GM19193 (cell line): Measurements from ENCODE around the gene NGB.

Source experiments
- POLR2A ChIP-seq: IDR thresholded peaks from 4 replicates; pipeline ENCODE4 v1.6.1; 2011; ENCODE audit not compliant: insufficient read depth, insufficient read length; ENCODE audit errors: extremely low read depth

Gene NGB

GRCh38 chr14:77250927-77251326 lies 20.1 kb downstream of the NGB start:
- no peak for TF ChIP-seq POLR2A

- TF ChIP-seq POLR2A, result no peak
These were observed 21.7 kb downstream of the NGB start for GRCh38 chr14:77249286-77249685.

- TF ChIP-seq POLR2A, result no peak
These were observed 22.3 kb downstream of the NGB start for GRCh38 chr14:77248666-77249065.

DNA sequence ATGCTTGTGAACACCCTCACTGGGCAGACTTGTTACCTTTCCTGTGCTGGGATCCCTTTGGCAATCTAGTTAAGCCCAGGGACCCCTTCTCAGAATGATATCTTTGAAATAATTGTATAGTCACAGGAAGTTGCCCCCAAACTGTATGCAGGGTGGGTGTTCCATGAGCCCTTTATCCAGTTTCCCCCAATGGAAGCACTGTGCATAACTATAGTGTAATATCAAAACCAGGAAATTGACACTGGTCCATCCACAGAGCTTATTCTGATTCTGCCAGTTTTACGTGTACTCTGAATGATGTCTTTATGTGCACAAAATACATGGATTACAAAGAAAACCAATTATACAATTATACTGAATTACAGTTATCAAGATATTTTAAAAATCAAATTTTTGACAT lies 24.2 kb downstream of the NGB start:
- TF ChIP-seq POLR2A, result no peak

DNA sequence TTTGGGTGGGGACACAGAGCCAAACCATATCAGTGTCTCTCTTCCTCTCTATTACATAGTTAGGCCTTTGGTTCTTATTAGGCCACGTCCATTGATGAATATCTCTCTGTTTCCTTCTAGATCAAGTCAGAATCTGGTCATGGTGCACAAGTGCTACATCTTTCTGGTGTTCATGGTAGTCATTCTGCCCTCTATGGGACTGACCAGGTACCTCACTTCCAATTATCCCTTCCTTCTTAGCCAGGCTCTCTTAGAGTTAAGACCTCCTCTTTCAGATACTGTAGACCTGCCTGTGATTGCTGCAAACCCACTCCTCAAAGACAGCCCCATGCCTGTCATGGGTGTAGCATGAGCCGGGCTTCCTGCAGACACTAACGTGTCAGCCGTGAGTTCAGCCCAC lies 25.2 kb downstream of the NGB start:
- no peak for TF ChIP-seq POLR2A

DNA sequence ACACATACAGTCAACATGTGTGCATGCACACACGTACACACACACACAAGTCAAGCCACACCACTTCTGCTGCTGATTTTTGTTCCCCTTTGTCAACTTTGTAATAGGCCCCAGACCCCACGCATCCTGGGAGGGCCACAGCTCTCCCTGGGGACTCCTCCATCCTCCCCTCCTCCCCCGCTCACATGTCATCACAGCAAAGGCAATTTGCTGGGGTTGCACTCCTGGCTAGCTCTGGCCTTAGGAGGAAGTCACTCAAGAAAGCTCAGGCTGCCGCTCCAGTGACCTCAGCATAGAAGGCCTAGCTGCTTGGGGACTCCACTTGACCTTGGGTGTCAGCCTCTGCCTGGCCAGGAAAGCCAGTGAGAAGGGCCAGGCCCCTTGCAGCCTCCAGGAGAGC lies 27.2 kb downstream of the NGB start:
- TF ChIP-seq POLR2A, result no peak

GRCh38 chr14:77242752-77243151 lies 28.3 kb downstream of the NGB start:
- no peak for TF ChIP-seq POLR2A

DNA sequence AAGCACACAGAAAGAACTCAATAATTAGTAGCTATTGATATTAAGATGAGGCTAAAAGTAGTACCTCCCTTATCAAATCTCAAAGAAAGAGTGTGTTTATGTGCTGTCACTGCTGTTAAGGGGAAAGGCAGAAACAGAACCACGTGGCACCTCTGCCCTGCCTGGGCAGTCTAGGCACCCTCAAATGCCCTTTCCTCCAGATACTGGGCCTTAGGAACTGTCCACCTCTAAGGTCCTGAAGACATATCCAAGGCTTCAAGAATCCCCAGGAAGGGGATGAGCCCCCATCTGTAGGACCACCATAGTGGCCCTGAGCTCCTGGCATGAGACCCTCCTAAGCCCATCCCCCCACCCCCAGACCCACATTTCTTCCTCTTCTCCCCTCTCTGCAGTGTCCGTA lies 29.1 kb downstream of the NGB start:
- TF ChIP-seq POLR2A, result no peak

DNA sequence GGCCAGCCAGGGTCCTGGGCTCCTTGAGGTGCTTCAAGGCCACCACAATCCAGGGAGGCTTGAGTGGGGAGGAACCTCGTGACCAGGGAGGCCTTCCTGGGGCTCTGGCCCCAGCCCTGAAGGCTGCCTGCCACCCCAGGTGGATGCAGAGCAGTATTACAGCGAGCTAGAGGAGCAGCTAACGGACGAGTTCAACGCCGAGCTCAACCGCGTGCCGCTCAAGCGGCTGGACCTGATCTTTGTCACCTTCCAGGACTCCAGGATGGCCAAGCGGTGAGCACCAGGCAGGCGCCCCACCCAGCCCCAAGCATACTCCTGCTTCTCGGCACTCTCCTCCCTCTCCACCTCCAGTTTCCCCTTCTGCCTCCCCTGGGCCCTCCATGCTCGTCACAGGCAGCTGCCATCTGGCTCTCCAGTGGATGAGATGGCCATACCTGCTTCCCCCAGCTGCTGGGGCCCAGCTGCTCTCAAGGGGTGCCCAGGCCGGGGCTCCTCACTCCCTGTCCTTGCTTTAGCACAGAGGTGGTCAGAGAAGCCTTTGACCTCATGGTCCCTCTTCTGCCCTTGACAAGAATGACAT lies 30.6 kb downstream of the NGB start:
- no peak for TF ChIP-seq POLR2A

GRCh38 chr14:77239412-77239811 lies 31.6 kb downstream of the NGB start:
- TF ChIP-seq POLR2A, result no peak

DNA sequence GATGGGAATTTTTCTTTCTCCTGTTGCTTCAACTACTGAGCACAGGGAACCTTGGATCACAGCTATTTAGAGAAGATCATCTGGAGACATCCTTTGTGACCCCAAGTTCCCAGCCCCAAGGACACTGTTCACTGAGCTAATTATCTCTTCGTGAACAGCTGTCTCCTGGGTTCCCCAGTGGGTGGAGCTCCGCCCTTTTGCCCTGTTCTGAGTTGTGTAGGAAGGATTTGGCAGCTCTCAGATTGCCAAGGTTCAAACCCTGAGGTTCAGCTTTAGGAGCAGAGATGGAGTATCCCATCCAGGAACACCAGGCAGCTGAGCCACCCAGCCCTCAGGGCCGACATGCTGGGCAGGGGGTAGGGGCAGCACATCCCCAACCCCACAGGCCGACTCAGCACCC lies 32.0 kb downstream of the NGB start:
- TF ChIP-seq POLR2A, result no peak

- no peak for TF ChIP-seq POLR2A
These were observed 32.6 kb downstream of the NGB start for GRCh38 chr14:77238356-77238755.

DNA sequence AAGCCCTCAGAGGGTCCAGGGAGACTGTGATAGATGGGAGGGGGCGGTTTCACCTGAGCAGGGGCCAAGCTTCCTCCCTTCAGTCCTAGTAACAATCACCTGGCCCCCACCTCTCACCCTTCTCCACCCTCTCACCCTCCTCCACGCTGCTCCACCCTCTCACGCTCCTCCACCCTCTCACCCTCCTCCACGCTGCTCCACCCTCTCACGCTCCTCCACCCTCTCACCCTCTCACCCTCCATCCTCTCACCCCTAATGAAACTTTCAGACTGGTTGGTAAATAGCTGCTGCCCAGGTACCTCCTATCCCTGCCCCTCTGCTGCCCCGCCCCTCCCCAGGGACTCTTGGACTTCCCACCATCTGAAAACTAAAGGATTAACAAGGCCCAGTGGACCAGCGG lies 34.2 kb downstream of the NGB start:
- no peak for TF ChIP-seq POLR2A

DNA sequence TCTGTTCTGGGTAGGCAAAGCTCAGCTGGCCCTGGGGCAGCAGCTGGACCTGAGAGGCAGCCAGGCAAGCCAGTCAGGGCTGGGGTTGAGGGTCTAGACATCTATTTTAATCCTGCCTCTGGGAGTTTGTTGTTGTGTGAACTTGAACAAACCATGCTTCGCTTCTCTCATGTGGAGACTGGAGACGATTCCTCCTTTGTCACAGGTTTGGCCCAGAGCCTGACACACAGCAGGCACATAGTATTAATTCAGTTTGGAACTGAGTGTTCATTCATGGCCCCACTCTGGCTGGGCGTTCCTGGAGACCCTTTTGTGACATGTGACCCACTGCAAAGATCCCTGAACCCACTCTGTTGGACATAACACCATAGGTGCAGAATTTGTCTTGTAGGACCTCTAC lies 39.3 kb downstream of the NGB start:
- TF ChIP-seq POLR2A, result no peak

GRCh38 chr14:77230914-77231313 lies 40.1 kb downstream of the NGB start:
- no peak for TF ChIP-seq POLR2A

DNA sequence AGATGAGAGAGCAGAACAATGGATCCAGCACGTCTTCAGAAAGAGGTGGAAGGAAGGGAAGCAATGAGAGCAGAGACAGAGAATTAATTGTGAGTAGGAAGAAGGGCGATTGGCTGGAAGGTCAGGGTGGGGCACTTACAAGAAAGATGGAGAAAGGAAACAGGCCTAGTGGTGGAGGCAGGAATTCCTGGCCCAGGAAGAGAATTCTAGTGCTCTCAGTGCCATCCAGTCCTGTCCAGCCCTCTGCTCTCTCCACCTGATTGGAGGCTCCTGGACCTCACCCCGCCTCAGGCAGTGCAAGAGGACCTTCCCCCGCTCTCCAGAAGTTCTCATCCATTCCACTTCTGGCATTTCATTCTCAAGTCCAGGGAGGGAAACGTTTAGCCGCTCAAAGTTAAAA lies 43.0 kb downstream of the NGB start:
- TF ChIP-seq POLR2A, result no peak

- TF ChIP-seq POLR2A, result no peak
These were observed 45.0 kb downstream of the NGB start for GRCh38 chr14:77225892-77226557.
